H1 (cell line): ENCODE measurements around the gene PINK1. TPM values are rescaled to one million over a fixed set of nuclear protein-coding genes. Genes with fewer than 3 reads are reported as not detected.

Source experiments
- CTCF ChIA-PET: fragments of 300-600 bp; sonication (Branson Sonifier 250); formaldehyde crosslinking; loops from one replicate; lab custom pipeline; 2021; ENCODE audit not compliant: partially characterized antibody; lab: Charles Lee
- POLR2A ChIA-PET: fragments of 300-600 bp; sonication (Branson Sonifier 250); formaldehyde crosslinking; loops from one replicate; lab custom pipeline; 2021; ENCODE audit warnings: inconsistent platforms; ENCODE audit not compliant: partially characterized antibody; lab: Charles Lee
- DNase-seq, 2 experiments: peaks; one replicate each; pipeline versions ENCODE4 v3.0.0 to v3.0.0-alpha.2; 2010 to 2022; ENCODE audit warnings: low spot score in 2 of 2, low read depth in 1 of 2, mixed read lengths in 1 of 2
- FAIRE-seq: peaks from 2 replicates; lab custom pipeline; 2011; peaks lifted over from hg19 to GRCh38; lab: Jason Lieb, UNC
- H2AFZ ChIP-seq: 2 replicates; pipeline ENCODE4 v1.8.1; 2012; ENCODE audit warnings: low read length, inconsistent platforms
- H2AK5ac ChIP-seq: 2 replicates; pipeline ENCODE4 v1.6.1; 2013; ENCODE audit warnings: low read depth, low read length
- H2BK120ac ChIP-seq: replicated peaks from 2 replicates; pipeline ENCODE3; 2013; ENCODE audit warnings: low read depth, low read length, inconsistent platforms
- H2BK12ac ChIP-seq: 2 replicates; pipeline ENCODE4 v1.6.1; 2013; ENCODE audit warnings: low read depth, low read length
- H2BK15ac ChIP-seq: 2 replicates; pipeline ENCODE4 v1.6.1; 2013; ENCODE audit warnings: low read length
- H2BK20ac ChIP-seq: 2 replicates; pipeline ENCODE4 v1.6.1; 2013; ENCODE audit warnings: low read length
- H2BK5ac ChIP-seq: 2 replicates; pipeline ENCODE4 v1.6.1; 2013; ENCODE audit warnings: low read depth, low read length
- H3K14ac ChIP-seq: 2 replicates; pipeline ENCODE4 v1.6.1; 2013; ENCODE audit warnings: inconsistent platforms; ENCODE audit not compliant: insufficient read length
- H3K18ac ChIP-seq: 2 replicates; pipeline ENCODE4 v1.6.1; 2013; ENCODE audit warnings: low read length; ENCODE audit errors: extremely low read depth
- H3K23ac ChIP-seq: 2 replicates; pipeline ENCODE4 v1.6.1; 2013; ENCODE audit warnings: inconsistent platforms; ENCODE audit not compliant: insufficient read length
- H3K23me2 ChIP-seq: 2 replicates; pipeline ENCODE4 v1.6.1; 2013; ENCODE audit warnings: low read depth, low read length
- H3K27ac ChIP-seq: 2 replicates; pipeline ENCODE4 v1.6.1; 2011; ENCODE audit warnings: low read depth, low read length, inconsistent platforms
- H3K27me3 ChIP-seq, 4 experiments: replicated peaks in 1 of 4; 1 replicate in 1 of 4; 2 replicates in 3 of 4; pipeline versions ENCODE4 v1.6.1 to v1.8.1; 2011 to 2013; ENCODE audit warnings: low read length in 3 of 4, mild to moderate bottlenecking in 3 of 4, inconsistent platforms in 2 of 4, mixed read lengths in 2 of 4, moderate library complexity in 1 of 4; ENCODE audit not compliant: control insufficient read depth in 3 of 4, insufficient read depth in 3 of 4; ENCODE audit errors: extremely low read depth in 1 of 4
- H3K36me3 ChIP-seq, 4 experiments: 2 replicates each; pipeline versions ENCODE4 v1.6.1 to v1.8.1; 2011 to 2013; ENCODE audit warnings: mild to moderate bottlenecking in 4 of 4, low read length in 3 of 4, moderate library complexity in 2 of 4, control low read depth in 1 of 4, inconsistent platforms in 1 of 4; ENCODE audit not compliant: insufficient read depth in 4 of 4, control insufficient read depth in 2 of 4
- H3K4ac ChIP-seq: replicated peaks from 2 replicates; pipeline ENCODE3; 2013; ENCODE audit warnings: low read length, low read depth, mixed read lengths, inconsistent platforms; ENCODE audit not compliant: insufficient read length
- H3K4me1 ChIP-seq, 4 experiments: replicated peaks in 1 of 4; 1 replicate in 1 of 4; 2 replicates in 3 of 4; pipeline versions ENCODE4 v1.6.1 to v1.8.1; 2011 to 2013; ENCODE audit warnings: low read length in 3 of 4, inconsistent platforms in 2 of 4, mixed read lengths in 1 of 4; ENCODE audit not compliant: insufficient read depth in 4 of 4, control insufficient read depth in 3 of 4
- H3K4me2 ChIP-seq, 2 experiments: 2 replicates each; pipeline versions ENCODE4 v1.6.1 to v1.8.1; 2011 to 2013; ENCODE audit warnings: low read depth in 2 of 2, low read length in 2 of 2, control low read depth in 1 of 2, inconsistent platforms in 1 of 2, mild to moderate bottlenecking in 1 of 2; ENCODE audit not compliant: insufficient read depth in 1 of 2
- H3K4me3 ChIP-seq, 4 experiments: fragments of 200-600, 300-600 bp in 1 of 4; sonication (generic), shearing (Covaris generic), sonication (Bioruptor Twin) in 1 of 4; 2 replicates each; pipeline versions ENCODE4 v1.5.1 to v1.8.1; 2011 to 2016; ENCODE audit warnings: low read length in 4 of 4, low read depth in 3 of 4, control low read depth in 2 of 4, inconsistent platforms in 2 of 4, mild to moderate bottlenecking in 2 of 4, mixed read lengths in 1 of 4, moderate library complexity in 1 of 4; ENCODE audit not compliant: insufficient read depth in 2 of 4; ENCODE audit errors: extremely low read depth in 1 of 4
- H3K56ac ChIP-seq: replicated peaks from 2 replicates; pipeline ENCODE3; 2013; ENCODE audit warnings: low read depth, mild to moderate bottlenecking, mixed read lengths, low read length, inconsistent platforms; ENCODE audit not compliant: insufficient read length
- H3K79me1 ChIP-seq: 2 replicates; pipeline ENCODE4 v1.6.1; 2013; ENCODE audit warnings: low read depth, low read length, control low read depth
- H3K79me2 ChIP-seq, 2 experiments: 2 replicates each; pipeline versions ENCODE4 v1.6.1 to v1.8.1; 2012 to 2013; ENCODE audit warnings: low read length in 2 of 2, mild to moderate bottlenecking in 2 of 2, inconsistent platforms in 1 of 2; ENCODE audit not compliant: insufficient read depth in 2 of 2, control insufficient read depth in 1 of 2
- H3K9ac ChIP-seq, 4 experiments: replicated peaks in 1 of 4; 1 replicate in 1 of 4; 2 replicates in 3 of 4; pipeline versions ENCODE4 v1.6.1 to v1.8.1; 2011 to 2013; ENCODE audit warnings: low read depth in 3 of 4, low read length in 3 of 4, control low read depth in 2 of 4, mild to moderate bottlenecking in 2 of 4, moderate library complexity in 2 of 4, inconsistent platforms in 1 of 4; ENCODE audit errors: extremely low read depth in 1 of 4
- H3K9me3 ChIP-seq, 2 experiments: 2 replicates each; pipeline versions ENCODE4 v1.6.1 to v1.8.1; 2012 to 2013; ENCODE audit warnings: mild to moderate bottlenecking in 2 of 2, moderate library complexity in 2 of 2, control low read depth in 1 of 2, inconsistent platforms in 1 of 2, low read depth in 1 of 2, low read length in 1 of 2, mixed read lengths in 1 of 2; ENCODE audit not compliant: insufficient read depth in 2 of 2
- H4K20me1 ChIP-seq, 2 experiments: replicated peaks in 1 of 2; 2 replicates each; pipeline versions ENCODE3 to v1.8.1; 2011 to 2013; ENCODE audit warnings: inconsistent platforms in 2 of 2, low read length in 2 of 2, mild to moderate bottlenecking in 1 of 2; ENCODE audit not compliant: insufficient read depth in 2 of 2, control insufficient read depth in 1 of 2
- H4K5ac ChIP-seq: 2 replicates; pipeline ENCODE4 v1.6.1; 2013; ENCODE audit warnings: low read length, low read depth, mixed read lengths, inconsistent platforms; ENCODE audit not compliant: insufficient read length
- H4K8ac ChIP-seq: 2 replicates; pipeline ENCODE4 v1.8.0; 2013; ENCODE audit warnings: mild to moderate bottlenecking, moderate library complexity, low read length, inconsistent platforms; ENCODE audit not compliant: insufficient read depth; ENCODE audit errors: extremely low read depth
- H4K91ac ChIP-seq: replicated peaks from 2 replicates; pipeline ENCODE3; 2013; ENCODE audit warnings: low read length, mixed read lengths, inconsistent platforms; ENCODE audit not compliant: insufficient read length
- CTBP2 ChIP-seq: IDR thresholded peaks from 2 replicates; pipeline ENCODE4 v1.7.0; 2011; ENCODE audit warnings: borderline replicate concordance, mild to moderate bottlenecking, moderate library complexity, mixed read lengths, low read length; ENCODE audit not compliant: insufficient read depth, insufficient read length
- RAD21 ChIP-seq, 2 experiments: IDR thresholded peaks in 1 of 2; conservative IDR thresholded peaks in 1 of 2; 2 replicates each; pipeline ENCODE4 v1.6.1; 2011; ENCODE audit warnings: low read depth in 2 of 2, low read length in 2 of 2, improper control_type of control experiment in 1 of 2, inconsistent platforms in 1 of 2, mild to moderate bottlenecking in 1 of 2, moderate library complexity in 1 of 2
- TAF1 ChIP-seq: IDR thresholded peaks from 2 replicates; pipeline ENCODE4 v1.6.1; 2011; ENCODE audit warnings: mild to moderate bottlenecking, low read depth, low read length
- WGBS, 2 experiments: shearing (Covaris generic) in 1 of 2; methylation state at CpG; one replicate each; pipeline versions ENCODE4 v1.1.6 to v1.1.7; 2013 to 2015; ENCODE audit warnings: low lambda C conversion rate in 2 of 2, mixed read lengths in 2 of 2, inconsistent platforms in 1 of 2, low coverage in 1 of 2, missing lambda C conversion rate in 1 of 2; ENCODE audit not compliant: insufficient replicate concordance in 2 of 2, insufficient coverage in 1 of 2, insufficient read length in 1 of 2; ENCODE audit errors: extremely low coverage in 1 of 2, missing lambda C conversion rate in 1 of 2; 5-methylcytosine and 5-hydroxymethylcytosine counted together
- polyA plus RNA-seq, 7 experiments: library from polyadenylated mRNA; depleted of rRNA in 3 of 7; stranded (reverse) in 5 of 7; unstranded in 2 of 7; fragments of >200 nt in 5 of 7; fragments of 200-250 nt in 2 of 7; gene quantifications; 1 replicate in 5 of 7; 2 replicates in 1 of 7; 4 replicates in 1 of 7; pipeline versions ENCODE4 v1.2.1 to v1.2.3, GENCODE V29; 2011 to 2013; ENCODE audit warnings: missing spikeins in 2 of 7, mixed read lengths in 2 of 7
- total RNA-seq: library from RNA; stranded (reverse); fragmentation: NEBNext Ultra II Directional; extraction: Animal tissue kit (Norgen Biotek cat#: 25700); gene quantifications from 2 replicates; pipeline ENCODE4 v1.2.1, GENCODE V29; 2021

PINK1 gene
- total and polyA plus RNA-seq, 2 of the 8 experiments (the other 6 are each of a cell fraction or from before 2014, with no cell fraction given), result 16.1 to 19.3 TPM

GRCh38 chr1:20597650-20598049 is 35.6 kb upstream of the PINK1 start:
- no peak overlapping the region for H3K56ac ChIP-seq
- no peaks in the 10 kb centered on the region for H3K9me3 ChIP-seq
- no peak overlapping the region for H2AFZ ChIP-seq
- H3K14ac ChIP-seq, result no peak overlapping the region
- no peaks in the 10 kb centered on the region; the same call in 1 of the 2 replicates for H3K23me2 ChIP-seq
- no peaks in the 10 kb centered on the region for H3K4me1 ChIP-seq
- no peak overlapping the region for H3K4me2 ChIP-seq
- no peak overlapping the region for H2BK5ac ChIP-seq
- H3K4ac ChIP-seq, result no peak overlapping the region
- no peak overlapping the region for H2BK20ac ChIP-seq
- H3K27me3 ChIP-seq, result no peaks in the 10 kb centered on the region
- no peaks in the 10 kb centered on the region for H3K36me3 ChIP-seq
- no peaks in the 10 kb centered on the region for H3K79me1 ChIP-seq
- no peak overlapping the region for H3K23ac ChIP-seq
- TF ChIP-seq RAD21 (IDR thresholded peaks at IDR 0.05 in 1 of 2, conservative IDR thresholded peaks at IDR 0.05 in 1 of 2; ENCODE audit: low read depth in 2 of 2, low read length in 2 of 2), result no peak
- no peak for TF ChIP-seq CTBP2
- TF ChIP-seq TAF1, result no peak
- POLR2A ChIA-PET, result no interaction called here
- no peaks in the 10 kb centered on the region for H3K79me2 ChIP-seq
- no peak overlapping the region for H2AK5ac ChIP-seq
- no peak for DNase-seq
- H2BK12ac ChIP-seq, result no peak overlapping the region
- FAIRE-seq, result no peak
- WGBS, 2 experiments, result 86% methylated on average over 3 of the region's 3 CpGs; no CpG with 5 or more reads in 1 of the 2 experiments
- no peak overlapping the region for H2BK120ac ChIP-seq
- H3K9ac ChIP-seq, result no peak overlapping the region
- H2BK15ac ChIP-seq, result no peak overlapping the region
- H3K4me3 ChIP-seq, result no peak overlapping the region
- H4K20me1 ChIP-seq, result no peaks in the 10 kb centered on the region
- H3K27ac ChIP-seq, result no peak overlapping the region
- no peak overlapping the region for H4K8ac ChIP-seq
- H3K18ac ChIP-seq, result no peak overlapping the region
- CTCF ChIA-PET, result interaction anchor here (1.2 to 2.0 kb wide), 3 partner anchors 12 to 32 kb away, joined by 3 to 5 read pairs (median 5); no protein-coding TSS in a partner anchor
- no peak overlapping the region for H4K5ac ChIP-seq
- H4K91ac ChIP-seq, result no peak overlapping the region
